WTC11 (cell line): ENCODE data around the gene MKS1. TPM values are rescaled to one million over a fixed set of nuclear protein-coding genes. Genes with fewer than 3 reads are reported as not detected.

Experiments
- ATAC-seq: fragments of 200-7000 bp; cut with Tn5 transposase; 2 replicates; pipeline ENCODE4 v1.10.0; 2021; ENCODE audit warnings: mild to moderate bottlenecking, moderate library complexity
- CTCF ChIA-PET: fragments of 300-600 bp; sonication (Branson Sonifier 250); formaldehyde crosslinking; loops from one replicate; lab custom pipeline; 2021; ENCODE audit warnings: antibody characterized with exemption; lab: Charles Lee
- POLR2A ChIA-PET: fragments of 350-600 bp; sonication (Branson Sonifier 250); formaldehyde crosslinking; loops from one replicate; lab custom pipeline; 2021; ENCODE audit warnings: antibody characterized with exemption; lab: Charles Lee
- DNase-seq: peaks from one replicate; pipeline ENCODE4 v3.0.0; 2021; ENCODE audit warnings: low spot score
- H3K27ac Mint-ChIP-seq: 2 replicates; pipeline ENCODE4 v1.8.0; 2021; ENCODE audit warnings: mixed read lengths
- H3K27me3 Mint-ChIP-seq: 2 replicates; pipeline ENCODE4 v1.8.0; 2021; ENCODE audit warnings: low read depth, mild to moderate bottlenecking, moderate library complexity, mixed read lengths
- H3K36me3 Mint-ChIP-seq: 2 replicates; pipeline ENCODE4 v1.8.0; 2021; ENCODE audit warnings: mixed read lengths
- H3K4me1 Mint-ChIP-seq: 2 replicates; pipeline ENCODE4 v1.8.0; 2022; ENCODE audit warnings: mixed read lengths
- H3K4me3 Mint-ChIP-seq: 2 replicates; pipeline ENCODE4 v1.8.0; 2021; ENCODE audit warnings: mild to moderate bottlenecking, moderate library complexity, mixed read lengths
- H3K9me3 Mint-ChIP-seq: 2 replicates; pipeline ENCODE4 v1.8.0; 2021; ENCODE audit warnings: mixed read lengths
- CREM ChIP-seq: sonication (generic); formaldehyde crosslinking; IDR thresholded peaks from 2 replicates; pipeline ENCODE4 v1.8.1; 2022; ENCODE audit warnings: mild to moderate bottlenecking, missing genetic modification reagents, moderate library complexity
- NFE2L1 ChIP-seq: sonication (generic); formaldehyde crosslinking; IDR thresholded peaks from 2 replicates; pipeline ENCODE4 v1.8.1; 2023; ENCODE audit warnings: missing genetic modification reagents
- TCF7 ChIP-seq: sonication (generic); formaldehyde crosslinking; IDR thresholded peaks from 2 replicates; pipeline ENCODE4 v1.8.0; 2022; ENCODE audit warnings: mild to moderate bottlenecking, low read depth, missing genetic modification reagents, moderate library complexity
- ZNF263 ChIP-seq: sonication (generic); formaldehyde crosslinking; IDR thresholded peaks from 2 replicates; pipeline ENCODE4 v1.8.1; 2022; ENCODE audit warnings: low read depth, mild to moderate bottlenecking, moderate library complexity, missing genetic modification reagents
- ZNF416 ChIP-seq: fragments of 250-450 bp; sonication (Bioruptor Pico); IDR thresholded peaks from 2 replicates; pipeline ENCODE4 v1.9.0; 2021; ENCODE audit warnings: mild to moderate bottlenecking, inconsistent platforms
- total RNA-seq: library from RNA; stranded (reverse); gene quantifications from 3 replicates; pipeline ENCODE4 v1.2.3, GENCODE V29; 2021
- TF ChIP-seq, protein P1 (sequence below): sonication (generic); formaldehyde crosslinking; IDR thresholded peaks from 2 replicates; pipeline ENCODE4 v1.8.0; 2022; ENCODE audit warnings: mild to moderate bottlenecking, missing genetic modification reagents
- TF ChIP-seq, protein P2 (sequence below): sonication (generic); formaldehyde crosslinking; IDR thresholded peaks from 2 replicates; pipeline ENCODE4 v1.8.0; 2022; ENCODE audit warnings: mild to moderate bottlenecking, missing genetic modification reagents
- TF ChIP-seq, protein P3 (sequence below): fragments of 200-600 bp; IDR thresholded peaks from 2 replicates; pipeline ENCODE4 v1.8.0; 2022; ENCODE audit warnings: antibody characterized with exemption
- TF ChIP-seq, protein P4 (sequence below): sonication (generic); formaldehyde crosslinking; IDR thresholded peaks from 2 replicates; pipeline ENCODE4 v1.8.1; 2023; ENCODE audit warnings: mild to moderate bottlenecking, missing genetic modification reagents, moderate library complexity
- TF ChIP-seq, protein P5 (sequence below): sonication (generic); formaldehyde crosslinking; IDR thresholded peaks from 2 replicates; pipeline ENCODE4 v1.8.1; 2022; ENCODE audit warnings: mild to moderate bottlenecking, moderate library complexity, missing genetic modification reagents
- TF ChIP-seq, protein P6 (sequence below): sonication (generic); formaldehyde crosslinking; IDR thresholded peaks from 2 replicates; pipeline ENCODE4 v1.8.0; 2022; ENCODE audit warnings: mild to moderate bottlenecking, missing genetic modification reagents
- TF ChIP-seq, protein P7 (sequence below): sonication (generic); formaldehyde crosslinking; IDR thresholded peaks from 2 replicates; pipeline ENCODE4 v1.8.1; 2022; ENCODE audit warnings: low read depth, missing genetic modification reagents, borderline replicate concordance
- TF ChIP-seq, protein P8 (sequence below): sonication (generic); formaldehyde crosslinking; IDR thresholded peaks from 2 replicates; pipeline ENCODE4 v1.8.0; 2022; ENCODE audit warnings: missing genetic modification reagents
- TF ChIP-seq, protein P9 (sequence below): sonication (generic); formaldehyde crosslinking; IDR thresholded peaks from 2 replicates; pipeline ENCODE4 v1.8.0; 2023; ENCODE audit warnings: missing genetic modification reagents, mild to moderate bottlenecking, borderline replicate concordance

MKS1 gene
- total RNA-seq, 1 experiment from 2014 or later: 24.2 TPM

DNA sequence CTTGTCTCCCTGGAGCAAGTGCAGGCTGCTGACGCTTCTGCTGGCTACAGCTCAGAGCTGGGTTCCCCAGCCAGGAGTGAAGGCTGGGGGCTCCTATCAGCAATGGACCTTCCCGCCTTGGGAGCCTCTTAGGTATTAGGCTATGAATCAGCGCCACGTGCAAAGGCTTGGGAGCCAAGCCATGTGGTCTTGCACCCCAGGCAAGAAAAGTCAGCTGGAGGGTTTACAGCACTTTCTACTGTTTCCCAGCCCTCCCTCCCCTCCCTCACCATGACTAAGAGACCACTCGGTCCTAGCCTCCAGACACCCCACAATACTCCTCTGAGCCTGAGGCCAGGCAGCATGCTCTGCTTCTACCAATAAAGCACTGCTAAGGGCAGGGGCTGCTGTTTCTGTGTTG, 14.3 kb downstream of the MKS1 start (continued):
- TF ChIP-seq ZNF263 (CRISPR knock-in tag): no peak
- TF ChIP-seq, protein P1, sequence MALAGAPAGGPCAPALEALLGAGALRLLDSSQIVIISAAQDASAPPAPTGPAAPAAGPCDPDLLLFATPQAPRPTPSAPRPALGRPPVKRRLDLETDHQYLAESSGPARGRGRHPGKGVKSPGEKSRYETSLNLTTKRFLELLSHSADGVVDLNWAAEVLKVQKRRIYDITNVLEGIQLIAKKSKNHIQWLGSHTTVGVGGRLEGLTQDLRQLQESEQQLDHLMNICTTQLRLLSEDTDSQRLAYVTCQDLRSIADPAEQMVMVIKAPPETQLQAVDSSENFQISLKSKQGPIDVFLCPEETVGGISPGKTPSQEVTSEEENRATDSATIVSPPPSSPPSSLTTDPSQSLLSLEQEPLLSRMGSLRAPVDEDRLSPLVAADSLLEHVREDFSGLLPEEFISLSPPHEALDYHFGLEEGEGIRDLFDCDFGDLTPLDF (CRISPR knock-in tag): no peak
- TF ChIP-seq, protein P2, sequence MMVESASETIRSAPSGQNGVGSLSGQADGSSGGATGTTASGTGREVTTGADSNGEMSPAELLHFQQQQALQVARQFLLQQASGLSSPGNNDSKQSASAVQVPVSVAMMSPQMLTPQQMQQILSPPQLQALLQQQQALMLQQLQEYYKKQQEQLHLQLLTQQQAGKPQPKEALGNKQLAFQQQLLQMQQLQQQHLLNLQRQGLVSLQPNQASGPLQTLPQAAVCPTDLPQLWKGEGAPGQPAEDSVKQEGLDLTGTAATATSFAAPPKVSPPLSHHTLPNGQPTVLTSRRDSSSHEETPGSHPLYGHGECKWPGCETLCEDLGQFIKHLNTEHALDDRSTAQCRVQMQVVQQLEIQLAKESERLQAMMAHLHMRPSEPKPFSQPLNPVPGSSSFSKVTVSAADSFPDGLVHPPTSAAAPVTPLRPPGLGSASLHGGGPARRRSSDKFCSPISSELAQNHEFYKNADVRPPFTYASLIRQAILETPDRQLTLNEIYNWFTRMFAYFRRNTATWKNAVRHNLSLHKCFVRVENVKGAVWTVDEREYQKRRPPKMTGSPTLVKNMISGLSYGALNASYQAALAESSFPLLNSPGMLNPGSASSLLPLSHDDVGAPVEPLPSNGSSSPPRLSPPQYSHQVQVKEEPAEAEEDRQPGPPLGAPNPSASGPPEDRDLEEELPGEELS (CRISPR knock-in tag): no peak
- TF ChIP-seq, protein P3, sequence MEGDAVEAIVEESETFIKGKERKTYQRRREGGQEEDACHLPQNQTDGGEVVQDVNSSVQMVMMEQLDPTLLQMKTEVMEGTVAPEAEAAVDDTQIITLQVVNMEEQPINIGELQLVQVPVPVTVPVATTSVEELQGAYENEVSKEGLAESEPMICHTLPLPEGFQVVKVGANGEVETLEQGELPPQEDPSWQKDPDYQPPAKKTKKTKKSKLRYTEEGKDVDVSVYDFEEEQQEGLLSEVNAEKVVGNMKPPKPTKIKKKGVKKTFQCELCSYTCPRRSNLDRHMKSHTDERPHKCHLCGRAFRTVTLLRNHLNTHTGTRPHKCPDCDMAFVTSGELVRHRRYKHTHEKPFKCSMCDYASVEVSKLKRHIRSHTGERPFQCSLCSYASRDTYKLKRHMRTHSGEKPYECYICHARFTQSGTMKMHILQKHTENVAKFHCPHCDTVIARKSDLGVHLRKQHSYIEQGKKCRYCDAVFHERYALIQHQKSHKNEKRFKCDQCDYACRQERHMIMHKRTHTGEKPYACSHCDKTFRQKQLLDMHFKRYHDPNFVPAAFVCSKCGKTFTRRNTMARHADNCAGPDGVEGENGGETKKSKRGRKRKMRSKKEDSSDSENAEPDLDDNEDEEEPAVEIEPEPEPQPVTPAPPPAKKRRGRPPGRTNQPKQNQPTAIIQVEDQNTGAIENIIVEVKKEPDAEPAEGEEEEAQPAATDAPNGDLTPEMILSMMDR: no peak

DNA sequence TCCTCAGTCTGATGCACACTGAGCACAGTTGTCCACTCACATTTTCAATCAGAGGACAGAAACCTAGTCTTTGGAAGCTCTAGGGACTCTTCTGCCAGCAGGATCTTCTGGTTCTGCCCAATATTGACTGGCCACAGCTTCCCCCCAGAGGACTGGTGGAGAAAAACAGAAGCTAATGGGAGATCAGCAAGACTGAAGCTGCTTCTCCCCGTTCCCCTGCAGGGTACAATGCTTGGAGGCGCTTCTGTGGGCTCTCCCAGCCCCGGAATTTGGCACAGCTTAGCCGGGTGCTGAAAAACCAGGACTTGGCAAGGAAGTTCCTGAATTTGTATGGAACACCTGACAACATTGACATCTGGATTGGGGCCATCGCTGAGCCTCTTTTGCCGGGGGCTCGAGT, 16.2 kb downstream of the MKS1 start:
- H3K9me3 Mint-ChIP-seq: no peaks in the 10 kb centered on the region
- no peaks in the 10 kb centered on the region for H3K4me1 Mint-ChIP-seq
- POLR2A ChIA-PET: interaction anchor here (0.5 kb wide), 1 partner anchor 1151 kb away, joined by 3 read pairs; no protein-coding TSS in a partner anchor
- no peak overlapping the region for H3K4me3 Mint-ChIP-seq
- H3K36me3 Mint-ChIP-seq: no peaks in the 10 kb centered on the region
- CTCF ChIA-PET: interaction anchor here (0.9 to 2.4 kb wide), 5 partner anchors 12 to 244 kb away, joined by 3 to 6 read pairs (median 3); no protein-coding TSS in a partner anchor
- H3K27me3 Mint-ChIP-seq: peaks cover 7% of the 10 kb centered on the region
- DNase-seq (no peak), ATAC-seq (no peak)
- no peak overlapping the region for H3K27ac Mint-ChIP-seq
- TF ChIP-seq, protein P4, sequence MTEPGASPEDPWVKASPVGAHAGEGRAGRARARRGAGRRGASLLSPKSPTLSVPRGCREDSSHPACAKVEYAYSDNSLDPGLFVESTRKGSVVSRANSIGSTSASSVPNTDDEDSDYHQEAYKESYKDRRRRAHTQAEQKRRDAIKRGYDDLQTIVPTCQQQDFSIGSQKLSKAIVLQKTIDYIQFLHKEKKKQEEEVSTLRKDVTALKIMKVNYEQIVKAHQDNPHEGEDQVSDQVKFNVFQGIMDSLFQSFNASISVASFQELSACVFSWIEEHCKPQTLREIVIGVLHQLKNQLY (CRISPR knock-in tag): no peak
- TF ChIP-seq, protein P5, sequence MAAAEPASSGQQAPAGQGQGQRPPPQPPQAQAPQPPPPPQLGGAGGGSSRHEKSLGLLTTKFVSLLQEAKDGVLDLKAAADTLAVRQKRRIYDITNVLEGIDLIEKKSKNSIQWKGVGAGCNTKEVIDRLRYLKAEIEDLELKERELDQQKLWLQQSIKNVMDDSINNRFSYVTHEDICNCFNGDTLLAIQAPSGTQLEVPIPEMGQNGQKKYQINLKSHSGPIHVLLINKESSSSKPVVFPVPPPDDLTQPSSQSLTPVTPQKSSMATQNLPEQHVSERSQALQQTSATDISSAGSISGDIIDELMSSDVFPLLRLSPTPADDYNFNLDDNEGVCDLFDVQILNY (CRISPR knock-in tag): no peak
- TF ChIP-seq, protein P6, sequence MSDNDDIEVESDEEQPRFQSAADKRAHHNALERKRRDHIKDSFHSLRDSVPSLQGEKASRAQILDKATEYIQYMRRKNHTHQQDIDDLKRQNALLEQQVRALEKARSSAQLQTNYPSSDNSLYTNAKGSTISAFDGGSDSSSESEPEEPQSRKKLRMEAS (CRISPR knock-in tag): no peak
- TF ChIP-seq CREM (CRISPR knock-in tag): no peak
- no peak for TF ChIP-seq TCF7 (CRISPR knock-in tag)
- TF ChIP-seq NFE2L1 (CRISPR knock-in tag): no peak
- TF ChIP-seq, protein P7, sequence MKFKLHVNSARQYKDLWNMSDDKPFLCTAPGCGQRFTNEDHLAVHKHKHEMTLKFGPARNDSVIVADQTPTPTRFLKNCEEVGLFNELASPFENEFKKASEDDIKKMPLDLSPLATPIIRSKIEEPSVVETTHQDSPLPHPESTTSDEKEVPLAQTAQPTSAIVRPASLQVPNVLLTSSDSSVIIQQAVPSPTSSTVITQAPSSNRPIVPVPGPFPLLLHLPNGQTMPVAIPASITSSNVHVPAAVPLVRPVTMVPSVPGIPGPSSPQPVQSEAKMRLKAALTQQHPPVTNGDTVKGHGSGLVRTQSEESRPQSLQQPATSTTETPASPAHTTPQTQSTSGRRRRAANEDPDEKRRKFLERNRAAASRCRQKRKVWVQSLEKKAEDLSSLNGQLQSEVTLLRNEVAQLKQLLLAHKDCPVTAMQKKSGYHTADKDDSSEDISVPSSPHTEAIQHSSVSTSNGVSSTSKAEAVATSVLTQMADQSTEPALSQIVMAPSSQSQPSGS (CRISPR knock-in tag): no peak
- TF ChIP-seq, protein P1 (CRISPR knock-in tag): no peak
- TF ChIP-seq ZNF416 (CRISPR knock-in tag): no peak
- TF ChIP-seq, protein P8, sequence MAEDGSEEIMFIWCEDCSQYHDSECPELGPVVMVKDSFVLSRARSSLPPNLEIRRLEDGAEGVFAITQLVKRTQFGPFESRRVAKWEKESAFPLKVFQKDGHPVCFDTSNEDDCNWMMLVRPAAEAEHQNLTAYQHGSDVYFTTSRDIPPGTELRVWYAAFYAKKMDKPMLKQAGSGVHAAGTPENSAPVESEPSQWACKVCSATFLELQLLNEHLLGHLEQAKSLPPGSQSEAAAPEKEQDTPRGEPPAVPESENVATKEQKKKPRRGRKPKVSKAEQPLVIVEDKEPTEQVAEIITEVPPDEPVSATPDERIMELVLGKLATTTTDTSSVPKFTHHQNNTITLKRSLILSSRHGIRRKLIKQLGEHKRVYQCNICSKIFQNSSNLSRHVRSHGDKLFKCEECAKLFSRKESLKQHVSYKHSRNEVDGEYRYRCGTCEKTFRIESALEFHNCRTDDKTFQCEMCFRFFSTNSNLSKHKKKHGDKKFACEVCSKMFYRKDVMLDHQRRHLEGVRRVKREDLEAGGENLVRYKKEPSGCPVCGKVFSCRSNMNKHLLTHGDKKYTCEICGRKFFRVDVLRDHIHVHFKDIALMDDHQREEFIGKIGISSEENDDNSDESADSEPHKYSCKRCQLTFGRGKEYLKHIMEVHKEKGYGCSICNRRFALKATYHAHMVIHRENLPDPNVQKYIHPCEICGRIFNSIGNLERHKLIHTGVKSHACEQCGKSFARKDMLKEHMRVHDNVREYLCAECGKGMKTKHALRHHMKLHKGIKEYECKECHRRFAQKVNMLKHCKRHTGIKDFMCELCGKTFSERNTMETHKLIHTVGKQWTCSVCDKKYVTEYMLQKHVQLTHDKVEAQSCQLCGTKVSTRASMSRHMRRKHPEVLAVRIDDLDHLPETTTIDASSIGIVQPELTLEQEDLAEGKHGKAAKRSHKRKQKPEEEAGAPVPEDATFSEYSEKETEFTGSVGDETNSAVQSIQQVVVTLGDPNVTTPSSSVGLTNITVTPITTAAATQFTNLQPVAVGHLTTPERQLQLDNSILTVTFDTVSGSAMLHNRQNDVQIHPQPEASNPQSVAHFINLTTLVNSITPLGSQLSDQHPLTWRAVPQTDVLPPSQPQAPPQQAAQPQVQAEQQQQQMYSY: no peak
- TF ChIP-seq, protein P9, sequence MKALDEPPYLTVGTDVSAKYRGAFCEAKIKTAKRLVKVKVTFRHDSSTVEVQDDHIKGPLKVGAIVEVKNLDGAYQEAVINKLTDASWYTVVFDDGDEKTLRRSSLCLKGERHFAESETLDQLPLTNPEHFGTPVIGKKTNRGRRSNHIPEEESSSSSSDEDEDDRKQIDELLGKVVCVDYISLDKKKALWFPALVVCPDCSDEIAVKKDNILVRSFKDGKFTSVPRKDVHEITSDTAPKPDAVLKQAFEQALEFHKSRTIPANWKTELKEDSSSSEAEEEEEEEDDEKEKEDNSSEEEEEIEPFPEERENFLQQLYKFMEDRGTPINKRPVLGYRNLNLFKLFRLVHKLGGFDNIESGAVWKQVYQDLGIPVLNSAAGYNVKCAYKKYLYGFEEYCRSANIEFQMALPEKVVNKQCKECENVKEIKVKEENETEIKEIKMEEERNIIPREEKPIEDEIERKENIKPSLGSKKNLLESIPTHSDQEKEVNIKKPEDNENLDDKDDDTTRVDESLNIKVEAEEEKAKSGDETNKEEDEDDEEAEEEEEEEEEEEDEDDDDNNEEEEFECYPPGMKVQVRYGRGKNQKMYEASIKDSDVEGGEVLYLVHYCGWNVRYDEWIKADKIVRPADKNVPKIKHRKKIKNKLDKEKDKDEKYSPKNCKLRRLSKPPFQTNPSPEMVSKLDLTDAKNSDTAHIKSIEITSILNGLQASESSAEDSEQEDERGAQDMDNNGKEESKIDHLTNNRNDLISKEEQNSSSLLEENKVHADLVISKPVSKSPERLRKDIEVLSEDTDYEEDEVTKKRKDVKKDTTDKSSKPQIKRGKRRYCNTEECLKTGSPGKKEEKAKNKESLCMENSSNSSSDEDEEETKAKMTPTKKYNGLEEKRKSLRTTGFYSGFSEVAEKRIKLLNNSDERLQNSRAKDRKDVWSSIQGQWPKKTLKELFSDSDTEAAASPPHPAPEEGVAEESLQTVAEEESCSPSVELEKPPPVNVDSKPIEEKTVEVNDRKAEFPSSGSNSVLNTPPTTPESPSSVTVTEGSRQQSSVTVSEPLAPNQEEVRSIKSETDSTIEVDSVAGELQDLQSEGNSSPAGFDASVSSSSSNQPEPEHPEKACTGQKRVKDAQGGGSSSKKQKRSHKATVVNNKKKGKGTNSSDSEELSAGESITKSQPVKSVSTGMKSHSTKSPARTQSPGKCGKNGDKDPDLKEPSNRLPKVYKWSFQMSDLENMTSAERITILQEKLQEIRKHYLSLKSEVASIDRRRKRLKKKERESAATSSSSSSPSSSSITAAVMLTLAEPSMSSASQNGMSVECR: no peak
